A673 (cell line): ENCODE measurements around the gene CCDC171. TPM values are rescaled to one million over a fixed set of nuclear protein-coding genes. Genes with fewer than 3 reads are reported as not detected.

ENCODE experiments used
- BruUV-seq: library from RNA; stranded (reverse); fragments of 400-500 nt; replicated peaks from 2 replicates; lab custom pipeline; 2021; lab: Mats Ljungman, UMichigan
- CTCF ChIA-PET: fragments of 300-600 bp; sonication (Branson Sonifier 250); formaldehyde crosslinking; loops from one replicate; lab custom pipeline; 2022; ENCODE audit warnings: antibody characterized with exemption; lab: Charles Lee
- POLR2A ChIA-PET: fragments of 300-600 bp; sonication (Branson Sonifier 250); formaldehyde crosslinking; loops from one replicate; lab custom pipeline; 2022; ENCODE audit warnings: antibody characterized with exemption; ENCODE audit not compliant: low non-redundant PET; lab: Charles Lee
- DNase-seq: peaks from one replicate; pipeline ENCODE4 v3.0.0-alpha.2; 2015; ENCODE audit warnings: low spot score
- H3K27ac ChIP-seq: fragments of 200-600 bp; sonication (generic); 2 replicates; pipeline ENCODE4 v1.5.1; 2016; ENCODE audit warnings: mixed run types, low read depth, mild to moderate bottlenecking, mixed read lengths, antibody characterized with exemption, low read length; ENCODE audit not compliant: poor library complexity, severe bottlenecking
- H3K27me3 ChIP-seq: fragments of 200-600 bp; sonication (generic); replicated peaks from 2 replicates; pipeline ENCODE4 v1.6.1; 2017; ENCODE audit warnings: mixed run types, low read depth, mild to moderate bottlenecking, mixed read lengths, antibody characterized with exemption, low read length; ENCODE audit not compliant: insufficient read depth, poor library complexity
- H3K36me3 ChIP-seq: fragments of 200-600 bp; sonication (generic); 2 replicates; pipeline ENCODE4 v1.6.1; 2016; ENCODE audit warnings: mixed run types, mild to moderate bottlenecking, mixed read lengths, antibody characterized with exemption, low read length; ENCODE audit not compliant: insufficient read depth, poor library complexity, severe bottlenecking
- H3K4me1 ChIP-seq: fragments of 200-600 bp; sonication (generic); 2 replicates; pipeline ENCODE4 v1.6.1; 2017; ENCODE audit warnings: mixed run types, mild to moderate bottlenecking, mixed read lengths, antibody characterized with exemption, low read length; ENCODE audit not compliant: insufficient read depth, poor library complexity, severe bottlenecking
- H3K4me3 ChIP-seq: fragments of 200-600 bp; sonication (generic); 2 replicates; pipeline ENCODE4 v1.5.1; 2016; ENCODE audit warnings: low read depth, mixed run types, mild to moderate bottlenecking, mixed read lengths, low read length; ENCODE audit not compliant: poor library complexity, severe bottlenecking
- H3K9me3 ChIP-seq: fragments of 200-600 bp; sonication (generic); 2 replicates; pipeline ENCODE4 v1.6.1; 2016; ENCODE audit warnings: mixed run types, low read depth, mild to moderate bottlenecking, mixed read lengths, antibody characterized with exemption, low read length; ENCODE audit not compliant: poor library complexity, severe bottlenecking
- EZH2 ChIP-seq: fragments of 200-600 bp; sonication (generic); IDR thresholded peaks from 2 replicates; pipeline ENCODE4 v1.6.1; 2017; ENCODE audit warnings: borderline replicate concordance, low read depth, mild to moderate bottlenecking, mixed read lengths, antibody characterized with exemption, low read length; ENCODE audit not compliant: poor library complexity, severe bottlenecking
- intact Hi-C: fragments of 100-400 bp; cut with micrococcal nuclease; formaldehyde crosslinking; loops from one replicate; pipeline ENCODE4 v1.10.0; 2022; ENCODE audit not compliant: unreplicated experiment
- total RNA-seq: library from RNA; stranded (reverse); gene quantifications from 2 replicates; pipeline ENCODE4 v1.2.3, GENCODE V29; 2021
- TF ChIP-seq, protein P1 (sequence below): fragments of 300-800, 200-600 bp; sonication (generic); conservative IDR thresholded peaks from 2 replicates; pipeline ENCODE4 v1.5.1; 2017; ENCODE audit warnings: low read depth, mild to moderate bottlenecking, antibody characterized with exemption, low read length, moderate library complexity, mixed read lengths

CCDC171 gene
- total RNA-seq, 1 experiment from 2014 or later: 72.5 TPM

DNA sequence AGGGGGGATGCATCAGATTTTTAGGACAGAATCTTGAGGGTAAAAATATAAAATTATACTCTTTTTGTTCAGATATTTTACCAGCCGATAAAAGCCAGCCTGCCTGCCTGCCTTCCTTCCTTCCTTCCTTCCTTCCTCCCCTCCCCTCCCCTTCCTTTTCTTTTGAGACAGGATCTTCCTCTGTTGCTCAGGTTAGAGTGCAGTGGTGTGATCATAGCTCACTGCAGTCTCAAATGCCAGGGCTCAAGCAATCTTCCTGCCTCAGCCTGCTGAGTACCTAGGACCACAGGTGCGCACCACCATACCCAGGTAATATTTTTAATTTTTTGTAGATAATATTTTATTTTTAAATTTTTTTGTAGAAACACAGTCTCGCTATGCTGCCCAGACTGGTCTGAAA is 330.0 kb downstream of the CCDC171 start:
- Histone ChIP-seq H3K36me3 (peaks cover 38% of the 10 kb centered on the region), H3K4me1 (peaks cover 6% of the 10 kb centered on the region), H3K4me3 (peak overlapping the region; percentile 70), H3K27me3 (no peaks in the 10 kb centered on the region), H3K27ac (peak overlapping the region; percentile 97), H3K9me3 (no peaks in the 10 kb centered on the region)
- no TSS peak for BruUV-seq
- peak; percentile 74 for DNase-seq
- ChIA-PET POLR2A (interaction anchor here (0.6 kb wide), 1 partner anchor 19 kb away, joined by 3 read pairs; no protein-coding TSS in a partner anchor), CTCF (no interaction called here)
- intact Hi-C loops: loop anchor here (5.0 to 10.0 kb wide), 2 partner anchors 41 to 732 kb away; no protein-coding TSS in a partner anchor
- no peak for TF ChIP-seq EZH2
- TF ChIP-seq, protein P1, sequence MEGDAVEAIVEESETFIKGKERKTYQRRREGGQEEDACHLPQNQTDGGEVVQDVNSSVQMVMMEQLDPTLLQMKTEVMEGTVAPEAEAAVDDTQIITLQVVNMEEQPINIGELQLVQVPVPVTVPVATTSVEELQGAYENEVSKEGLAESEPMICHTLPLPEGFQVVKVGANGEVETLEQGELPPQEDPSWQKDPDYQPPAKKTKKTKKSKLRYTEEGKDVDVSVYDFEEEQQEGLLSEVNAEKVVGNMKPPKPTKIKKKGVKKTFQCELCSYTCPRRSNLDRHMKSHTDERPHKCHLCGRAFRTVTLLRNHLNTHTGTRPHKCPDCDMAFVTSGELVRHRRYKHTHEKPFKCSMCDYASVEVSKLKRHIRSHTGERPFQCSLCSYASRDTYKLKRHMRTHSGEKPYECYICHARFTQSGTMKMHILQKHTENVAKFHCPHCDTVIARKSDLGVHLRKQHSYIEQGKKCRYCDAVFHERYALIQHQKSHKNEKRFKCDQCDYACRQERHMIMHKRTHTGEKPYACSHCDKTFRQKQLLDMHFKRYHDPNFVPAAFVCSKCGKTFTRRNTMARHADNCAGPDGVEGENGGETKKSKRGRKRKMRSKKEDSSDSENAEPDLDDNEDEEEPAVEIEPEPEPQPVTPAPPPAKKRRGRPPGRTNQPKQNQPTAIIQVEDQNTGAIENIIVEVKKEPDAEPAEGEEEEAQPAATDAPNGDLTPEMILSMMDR: no peak

DNA sequence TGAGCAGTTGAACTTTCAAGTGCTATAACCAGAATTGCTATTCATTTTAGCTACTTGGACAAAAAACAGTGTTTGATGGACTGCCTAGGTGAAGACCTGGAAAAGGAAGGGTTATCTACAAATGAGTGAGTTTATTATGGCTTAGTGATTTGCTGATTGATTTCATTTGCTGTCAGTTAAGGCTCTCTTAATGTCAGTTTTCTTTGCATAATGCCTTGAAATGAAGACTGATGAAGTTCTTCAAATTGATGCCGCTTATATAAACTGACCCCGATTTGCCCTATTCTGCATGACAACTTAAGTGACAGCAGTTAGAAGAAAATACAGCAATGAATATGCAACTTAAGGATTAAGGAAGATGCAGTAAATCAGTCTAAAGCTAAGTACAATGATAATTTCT is 332.6 kb downstream of the CCDC171 start:
- TF ChIP-seq, protein P1: no peak
- TF ChIP-seq EZH2: no peak
- POLR2A ChIA-PET: no interaction called here
- intact Hi-C loops: loop anchor here (10.0 kb wide), 1 partner anchor 729 kb away; no protein-coding TSS in a partner anchor
- CTCF ChIA-PET: no interaction called here
- no peaks in the 10 kb centered on the region for H3K27me3 ChIP-seq
- H3K4me1 ChIP-seq: peaks cover 6% of the 10 kb centered on the region
- H3K9me3 ChIP-seq: peaks cover 5% of the 10 kb centered on the region
- peaks cover 60% of the 10 kb centered on the region for H3K36me3 ChIP-seq
- DNase-seq: peak; percentile 28
- BruUV-seq: no TSS peak
- H3K27ac ChIP-seq: peak overlapping the region; percentile 97
- H3K4me3 ChIP-seq: peak overlapping the region; percentile 70

GRCh38 chr9:15889555-15889954 is 336.7 kb downstream of the CCDC171 start:
- H3K9me3 ChIP-seq: peaks cover 25% of the 10 kb centered on the region
- no TSS peak for BruUV-seq
- H3K27me3 ChIP-seq: no peaks in the 10 kb centered on the region
- DNase-seq: no peak
- TF ChIP-seq EZH2: no peak
- TF ChIP-seq, protein P1: no peak
- no peak overlapping the region for H3K27ac ChIP-seq
- H3K4me3 ChIP-seq: no peak overlapping the region
- intact Hi-C loops: loop anchor here (10.0 kb wide), 1 partner anchor 725 kb away; no protein-coding TSS in a partner anchor
- ChIA-PET CTCF (no interaction called here), POLR2A (no interaction called here)
- H3K4me1 ChIP-seq: no peaks in the 10 kb centered on the region
- peaks cover 97% of the 10 kb centered on the region for H3K36me3 ChIP-seq
